Peyer's patch (tissue), 4 donors: ENCODE data around the gene NSUN3.

Experiments
- CTCF ChIP-seq, 6 experiments: fragments of 450-650 bp in 4 of 6; fragments of 200-600 bp in 2 of 6; sonication (generic) in 1 of 6; IDR thresholded peaks; one replicate each; pipeline ENCODE4 v1.5.1; 2017 to 2019; ENCODE audit warnings: antibody characterized with exemption in 6 of 6, mild to moderate bottlenecking in 3 of 6, moderate library complexity in 1 of 6
- POLR2A ChIP-seq, 2 donors: fragments of 450-650 bp; IDR thresholded peaks; one replicate each; pipeline ENCODE4 v1.5.1; 2017; ENCODE audit warnings: antibody characterized with exemption in 2 of 2, mild to moderate bottlenecking in 2 of 2, moderate library complexity in 2 of 2

DNA sequence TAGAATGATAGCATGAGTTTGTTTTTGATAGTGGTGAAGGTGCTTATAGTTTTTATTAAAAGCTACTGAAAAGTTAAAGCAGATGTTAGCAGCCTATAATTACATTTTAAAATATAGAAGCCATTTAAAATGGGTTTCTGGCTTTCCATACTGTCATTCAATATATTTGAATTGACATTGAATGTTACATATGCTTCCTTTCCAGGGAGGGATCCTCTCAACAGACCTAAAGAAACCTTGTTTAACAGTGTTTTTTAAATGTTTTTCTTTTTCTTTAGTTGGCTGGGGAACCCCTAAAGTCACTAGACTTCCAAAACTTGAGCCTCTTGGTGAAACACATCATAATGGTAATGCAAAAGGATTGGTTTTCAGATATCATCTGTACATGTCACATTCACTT is 12.3 kb upstream of the NSUN3 start:
- no peak for TF ChIP-seq POLR2A (IDR thresholded peaks at IDR 0.05)
- TF ChIP-seq CTCF (IDR thresholded peaks at IDR 0.05), result no peak
